Kidney epithelial cell (primary cell): Measurements from ENCODE around the gene TNFRSF1B. TPM values are rescaled to one million over a fixed set of nuclear protein-coding genes. Genes with fewer than 3 reads are reported as not detected.

Experiments
- DNase-seq: peaks from one replicate; pipeline ENCODE4 v3.0.0-alpha.2; 2010; ENCODE audit warnings: low read depth
- H3K27me3 ChIP-seq: 2 replicates; pipeline ENCODE4 v1.6.0; 2011; ENCODE audit warnings: low read length; ENCODE audit not compliant: control insufficient read depth, insufficient read depth
- H3K36me3 ChIP-seq: 2 replicates; pipeline ENCODE4 v1.5.1; 2011; ENCODE audit warnings: low read length; ENCODE audit not compliant: control insufficient read depth, insufficient read depth
- H3K4me3 ChIP-seq: 2 replicates; pipeline ENCODE4 v1.5.1; 2011; ENCODE audit warnings: low read depth, mild to moderate bottlenecking, control low read depth, low read length
- total RNA-seq: library from RNA; depleted of rRNA; stranded (reverse); fragments of >200 nt; gene quantifications from 2 replicates; pipeline ENCODE4 v1.2.3, GENCODE V29; 2015
- TF ChIP-seq, protein P1 (sequence below): IDR thresholded peaks from 2 replicates; pipeline ENCODE4 v1.5.1; 2011; ENCODE audit warnings: mild to moderate bottlenecking, moderate library complexity, low read length, control low read depth, inconsistent platforms; ENCODE audit not compliant: insufficient read depth, poor library complexity, severe bottlenecking

Gene TNFRSF1B
- total RNA-seq, 1 donor from 2014 or later = 0.21 TPM

DNA sequence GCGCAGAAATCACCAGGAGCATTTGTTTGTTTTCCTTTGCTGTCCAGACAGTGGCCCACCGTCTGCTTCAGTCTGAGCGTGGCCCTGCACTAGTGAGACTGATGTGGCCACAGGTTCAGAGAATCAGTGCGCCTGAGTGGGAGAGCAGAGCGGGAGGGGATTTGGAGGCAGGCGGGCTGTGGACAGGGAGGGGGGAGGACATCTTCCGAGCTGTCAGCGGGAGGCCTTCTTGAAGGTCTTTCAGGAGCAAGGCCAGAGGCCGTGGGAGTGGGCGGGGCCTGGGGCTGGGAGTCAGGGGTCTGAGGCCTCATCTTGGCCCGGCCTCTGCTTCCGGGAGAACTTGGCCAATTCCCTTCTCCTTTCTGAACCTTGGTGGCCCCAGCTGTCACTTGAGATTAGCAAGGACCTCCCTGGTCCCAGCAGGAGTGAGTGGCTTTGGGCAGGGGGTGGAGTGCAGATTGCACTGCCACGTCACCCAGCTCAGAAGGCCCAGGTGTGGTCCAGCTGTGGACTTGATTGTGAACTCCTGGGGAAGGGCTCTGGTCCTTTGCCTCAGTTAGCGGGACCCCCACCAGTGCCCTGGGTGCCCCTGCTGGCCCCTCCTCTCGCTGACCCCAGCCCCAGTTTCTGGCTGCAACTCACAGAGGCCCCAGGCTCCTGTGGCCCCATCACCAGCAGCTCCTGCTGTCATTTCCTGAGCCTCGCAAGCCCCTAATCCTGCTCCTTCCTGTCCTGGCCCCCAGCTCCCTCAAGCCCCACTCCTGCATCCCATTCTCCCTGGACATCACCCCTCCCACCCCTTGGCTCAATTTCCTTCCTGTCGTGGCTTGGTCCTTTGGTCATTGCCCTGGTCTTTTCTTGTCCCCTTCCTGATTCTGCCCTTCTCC, 8.4 kb downstream of the TNFRSF1B start:
- peaks cover 22% of the 10 kb centered on the region for H3K27me3 ChIP-seq
- TF ChIP-seq, protein P1, sequence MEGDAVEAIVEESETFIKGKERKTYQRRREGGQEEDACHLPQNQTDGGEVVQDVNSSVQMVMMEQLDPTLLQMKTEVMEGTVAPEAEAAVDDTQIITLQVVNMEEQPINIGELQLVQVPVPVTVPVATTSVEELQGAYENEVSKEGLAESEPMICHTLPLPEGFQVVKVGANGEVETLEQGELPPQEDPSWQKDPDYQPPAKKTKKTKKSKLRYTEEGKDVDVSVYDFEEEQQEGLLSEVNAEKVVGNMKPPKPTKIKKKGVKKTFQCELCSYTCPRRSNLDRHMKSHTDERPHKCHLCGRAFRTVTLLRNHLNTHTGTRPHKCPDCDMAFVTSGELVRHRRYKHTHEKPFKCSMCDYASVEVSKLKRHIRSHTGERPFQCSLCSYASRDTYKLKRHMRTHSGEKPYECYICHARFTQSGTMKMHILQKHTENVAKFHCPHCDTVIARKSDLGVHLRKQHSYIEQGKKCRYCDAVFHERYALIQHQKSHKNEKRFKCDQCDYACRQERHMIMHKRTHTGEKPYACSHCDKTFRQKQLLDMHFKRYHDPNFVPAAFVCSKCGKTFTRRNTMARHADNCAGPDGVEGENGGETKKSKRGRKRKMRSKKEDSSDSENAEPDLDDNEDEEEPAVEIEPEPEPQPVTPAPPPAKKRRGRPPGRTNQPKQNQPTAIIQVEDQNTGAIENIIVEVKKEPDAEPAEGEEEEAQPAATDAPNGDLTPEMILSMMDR = no peak
- no peaks in the 10 kb centered on the region for H3K36me3 ChIP-seq
- DNase-seq = no peak
- H3K4me3 ChIP-seq = no peak overlapping the region

DNA sequence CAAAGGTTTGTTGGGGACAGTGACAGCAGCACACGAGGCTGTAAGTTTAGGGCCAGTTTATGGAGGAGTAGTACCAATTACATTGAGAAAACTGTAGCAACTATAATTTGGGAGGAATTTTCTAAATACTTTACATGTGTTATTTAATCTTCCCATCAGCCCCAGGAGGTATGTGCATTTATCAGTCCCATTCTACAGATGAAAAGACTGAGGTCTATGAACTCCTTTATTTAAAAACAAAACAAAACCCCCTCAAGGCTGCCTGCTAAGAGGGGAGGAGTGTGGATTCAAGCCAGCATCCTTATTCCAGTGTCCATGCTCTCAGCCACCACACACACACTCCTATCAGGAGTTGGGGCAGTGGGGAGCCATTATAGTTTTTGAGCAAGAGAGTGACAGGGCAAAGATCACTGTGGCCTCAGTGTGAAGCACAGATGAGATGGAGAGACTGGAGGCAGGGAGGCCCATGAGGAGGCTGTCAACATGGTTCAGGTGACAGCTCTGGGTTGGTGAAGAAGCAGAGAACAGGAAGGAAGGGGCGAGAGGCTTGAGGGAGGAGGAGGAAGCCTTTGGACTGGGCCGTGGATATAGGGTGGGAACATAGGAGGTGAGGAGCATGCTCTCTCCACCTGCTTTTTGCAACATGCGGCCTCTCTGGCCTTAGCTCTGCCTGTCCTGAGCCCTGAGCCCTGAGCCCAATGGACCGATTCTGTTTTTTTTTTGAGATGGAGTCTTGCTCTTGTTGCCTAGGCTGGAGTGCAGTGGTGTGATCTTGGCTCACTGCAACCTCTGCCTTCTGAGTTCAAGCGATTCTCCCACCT, 9.7 kb downstream of the TNFRSF1B start:
- Histone ChIP-seq H3K4me3 (no peak overlapping the region), H3K36me3 (no peaks in the 10 kb centered on the region), H3K27me3 (peaks cover 19% of the 10 kb centered on the region)
- DNase-seq = no peak
- TF ChIP-seq, protein P1 = no peak

DNA sequence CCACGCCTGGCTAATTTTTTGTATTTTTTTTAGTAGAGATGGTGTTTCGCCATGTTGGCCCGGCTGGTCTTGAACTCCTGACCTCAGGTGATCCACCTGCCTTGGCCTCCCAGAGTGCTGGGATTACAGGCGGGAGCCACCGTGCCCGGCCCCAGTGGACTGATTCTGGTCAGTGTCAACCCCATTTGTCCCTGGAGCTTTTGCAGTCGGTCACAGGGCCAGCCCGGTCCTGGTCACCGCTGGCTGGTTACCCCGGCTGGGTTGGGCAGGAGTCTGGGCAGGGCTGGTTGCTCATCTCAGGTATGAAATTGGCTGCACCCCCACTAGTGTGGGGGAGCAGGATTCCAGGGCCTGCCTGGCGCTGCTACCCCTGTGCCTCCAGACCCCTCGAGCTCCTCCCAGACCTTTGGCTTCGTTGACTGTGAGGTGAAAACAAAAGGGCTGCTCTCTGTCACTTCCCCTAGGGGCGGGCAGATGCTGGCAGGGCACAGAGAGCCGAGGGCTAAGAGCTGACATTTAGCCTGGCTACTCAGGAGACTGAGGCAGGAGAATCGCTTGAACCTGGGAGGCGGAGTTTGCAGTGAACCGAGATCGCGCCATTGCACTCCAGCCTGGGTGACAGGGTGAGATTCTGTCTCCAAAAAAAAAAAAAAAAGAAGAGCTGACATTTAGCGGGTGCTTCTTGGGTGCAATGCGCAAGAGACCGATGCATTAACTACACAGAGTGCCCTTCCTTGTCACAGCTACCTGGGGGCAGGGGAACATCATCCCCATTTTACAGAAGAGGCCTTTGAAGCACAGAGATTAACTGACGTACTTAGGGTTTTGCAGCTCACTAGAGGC, 10.6 kb downstream of the TNFRSF1B start:
- TF ChIP-seq, protein P1 = no peak
- DNase-seq = no peak
- no peak overlapping the region for H3K4me3 ChIP-seq
- H3K27me3 ChIP-seq = peaks cover 19% of the 10 kb centered on the region
- H3K36me3 ChIP-seq = no peaks in the 10 kb centered on the region

DNA sequence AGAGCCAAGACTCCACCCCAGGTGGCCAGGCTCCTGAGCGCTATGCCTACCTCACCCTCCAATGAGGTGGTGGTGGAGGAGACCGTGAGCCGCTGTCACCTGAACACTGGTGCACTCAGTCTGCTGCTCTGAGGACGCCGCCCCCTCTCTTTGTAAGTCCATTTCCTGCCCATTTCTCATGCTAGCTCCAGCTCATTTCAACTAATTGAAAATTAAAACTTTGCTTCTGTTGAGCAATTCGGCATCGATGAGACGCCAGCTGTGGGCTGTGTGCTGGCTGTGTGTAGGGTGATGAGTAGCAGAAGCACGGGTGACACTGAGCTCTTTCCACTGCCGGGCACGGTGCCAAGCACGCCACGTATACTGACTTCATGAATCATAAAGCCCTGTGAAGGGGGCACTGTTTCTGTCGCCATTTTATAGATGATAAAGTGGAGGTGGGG, 11.2 kb downstream of the TNFRSF1B start:
- no peak overlapping the region for H3K4me3 ChIP-seq
- H3K27me3 ChIP-seq = peaks cover 19% of the 10 kb centered on the region
- no peaks in the 10 kb centered on the region for H3K36me3 ChIP-seq
- TF ChIP-seq, protein P1 = no peak
- DNase-seq = no peak

DNA sequence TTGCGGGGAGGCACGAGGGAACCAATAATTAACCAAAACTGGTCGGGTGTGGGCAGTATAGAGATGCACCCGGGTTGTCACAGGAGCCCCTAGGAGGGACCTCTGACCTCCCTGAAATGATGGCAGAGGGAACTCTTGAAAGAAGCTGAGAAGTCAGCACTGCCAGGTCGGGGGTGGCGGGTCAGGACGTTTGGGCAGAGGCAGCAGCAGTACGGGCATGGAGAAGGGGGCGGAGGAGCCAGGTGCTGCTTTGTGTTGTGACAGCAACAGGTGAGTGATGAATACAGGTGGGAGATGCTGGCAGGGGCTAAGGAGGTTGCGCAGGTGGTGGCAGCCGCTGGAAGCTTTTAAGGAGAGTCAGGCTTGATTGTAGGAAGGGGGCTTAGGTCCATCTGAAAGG, 11.7 kb downstream of the TNFRSF1B start:
- no peaks in the 10 kb centered on the region for H3K36me3 ChIP-seq
- no peak for DNase-seq
- TF ChIP-seq, protein P1 = no peak
- H3K4me3 ChIP-seq = no peak overlapping the region
- peaks cover 17% of the 10 kb centered on the region for H3K27me3 ChIP-seq
